Mesendoderm (in vitro differentiated cells): ENCODE results near the gene ELAPOR1.

Experiments used
- DNase-seq: peaks from one replicate; pipeline ENCODE4 v3.0.0; 2013
- H2AK5ac ChIP-seq: 2 replicates; pipeline ENCODE4 v1.6.1; 2013; ENCODE audit warnings: low read length, inconsistent platforms
- H2BK120ac ChIP-seq: 2 replicates; pipeline ENCODE4 v1.6.1; 2013; ENCODE audit warnings: low read depth, mild to moderate bottlenecking, low read length, moderate library complexity, mixed read lengths
- H2BK15ac ChIP-seq: replicated peaks from 2 replicates; pipeline ENCODE4 v1.6.1; 2013; ENCODE audit warnings: low read depth, mild to moderate bottlenecking, moderate library complexity
- H2BK5ac ChIP-seq: 2 replicates; pipeline ENCODE4 v1.6.1; 2013; ENCODE audit warnings: low read length, inconsistent platforms
- H3K18ac ChIP-seq: 2 replicates; pipeline ENCODE4 v1.6.1; 2013; ENCODE audit warnings: mild to moderate bottlenecking, low read length, mixed read lengths
- H3K23ac ChIP-seq: one replicate; pipeline ENCODE4 v1.6.1; 2013; ENCODE audit warnings: low read length
- H3K27ac ChIP-seq: 2 replicates; pipeline ENCODE4 v1.5.1; 2013; ENCODE audit warnings: low read depth, mild to moderate bottlenecking, inconsistent platforms, low read length, moderate library complexity
- H3K27me3 ChIP-seq: 2 replicates; pipeline ENCODE4 v1.6.1; 2013; ENCODE audit warnings: low read length, control low read depth, mild to moderate bottlenecking, inconsistent platforms; ENCODE audit not compliant: insufficient read depth, poor library complexity
- H3K36me3 ChIP-seq: 2 replicates; pipeline ENCODE4 v1.6.1; 2013; ENCODE audit warnings: low read length, inconsistent platforms; ENCODE audit not compliant: control insufficient read depth, insufficient read depth
- H3K4ac ChIP-seq: one replicate; pipeline ENCODE4 v1.6.1; 2013; ENCODE audit warnings: low read depth, mild to moderate bottlenecking, low read length, moderate library complexity
- H3K4me1 ChIP-seq: 2 replicates; pipeline ENCODE4 v1.6.1; 2013; ENCODE audit warnings: low read depth, low read length, inconsistent platforms; ENCODE audit not compliant: control insufficient read depth
- H3K4me2 ChIP-seq: 2 replicates; pipeline ENCODE4 v1.6.1; 2013; ENCODE audit warnings: low read length
- H3K4me3 ChIP-seq: 2 replicates; pipeline ENCODE4 v1.5.1; 2013; ENCODE audit warnings: mild to moderate bottlenecking, low read length
- H3K56ac ChIP-seq: one replicate; pipeline ENCODE4 v1.6.1; 2013; ENCODE audit warnings: low read length
- H3K79me1 ChIP-seq: 2 replicates; pipeline ENCODE4 v1.6.1; 2013; ENCODE audit warnings: low read length, inconsistent platforms
- H3K79me2 ChIP-seq: 2 replicates; pipeline ENCODE4 v1.6.1; 2013; ENCODE audit warnings: mild to moderate bottlenecking, low read length; ENCODE audit not compliant: control insufficient read depth, insufficient read depth
- H3K9ac ChIP-seq: 2 replicates; pipeline ENCODE4 v1.6.1; 2013; ENCODE audit warnings: low read length, inconsistent platforms
- H4K5ac ChIP-seq: one replicate; pipeline ENCODE4 v1.6.1; 2013; ENCODE audit warnings: low read length
- H4K8ac ChIP-seq: one replicate; pipeline ENCODE4 v1.6.1; 2013; ENCODE audit warnings: low read depth, mild to moderate bottlenecking, control low read depth, low read length, moderate library complexity
- WGBS: extraction: QIAGEN DNeasy Blood & Tissue Kit; methylation state at CpG from one replicate; pipeline ENCODE4 v1.1.7; 2013; ENCODE audit warnings: low lambda C conversion rate, missing lambda C conversion rate; ENCODE audit not compliant: insufficient coverage; ENCODE audit errors: extremely low coverage; 5-methylcytosine and 5-hydroxymethylcytosine counted together

The ELAPOR1 gene

GRCh38 chr1:109151146-109151990 lies 37.5 kb downstream of the ELAPOR1 start:
- H3K4me1 ChIP-seq: no peaks in the 10 kb centered on the region
- H2BK15ac ChIP-seq: no peak overlapping the region
- no peak overlapping the region for H2BK5ac ChIP-seq
- H3K18ac ChIP-seq: no peak overlapping the region
- no peak overlapping the region for H3K9ac ChIP-seq
- H3K4me2 ChIP-seq: no peak overlapping the region
- H3K56ac ChIP-seq: peak overlapping the region; percentile 54
- DNase-seq: peak; percentile 73
- H2AK5ac ChIP-seq: no peak overlapping the region
- H3K4ac ChIP-seq: no peak overlapping the region
- no peak overlapping the region for H4K8ac ChIP-seq
- WGBS: no CpG with 5 or more reads among the region's 5 CpGs
- H3K79me2 ChIP-seq: no peaks in the 10 kb centered on the region
- H3K27ac ChIP-seq: no peak overlapping the region
- no peak overlapping the region for H3K23ac ChIP-seq
- H4K5ac ChIP-seq: no peak overlapping the region
- H3K4me3 ChIP-seq: no peak overlapping the region
- no peaks in the 10 kb centered on the region for H3K79me1 ChIP-seq
- H3K27me3 ChIP-seq: no peaks in the 10 kb centered on the region
- H2BK120ac ChIP-seq: no peak overlapping the region
- no peaks in the 10 kb centered on the region for H3K36me3 ChIP-seq

- no peak overlapping the region for H3K9ac ChIP-seq
- H3K27me3 ChIP-seq: no peaks in the 10 kb centered on the region
- no peaks in the 10 kb centered on the region for H3K36me3 ChIP-seq
- H3K4me2 ChIP-seq: no peak overlapping the region
- no peak overlapping the region for H2BK5ac ChIP-seq
- H3K4ac ChIP-seq: no peak overlapping the region
- DNase-seq: no peak
- H3K4me3 ChIP-seq: no peak overlapping the region
- H2BK120ac ChIP-seq: no peak overlapping the region
- no peak overlapping the region for H2BK15ac ChIP-seq
- H2AK5ac ChIP-seq: no peak overlapping the region
- no peaks in the 10 kb centered on the region for H3K79me2 ChIP-seq
- H3K79me1 ChIP-seq: no peaks in the 10 kb centered on the region
- H3K23ac ChIP-seq: no peak overlapping the region
- H3K56ac ChIP-seq: no peak overlapping the region
- no peak overlapping the region for H3K27ac ChIP-seq
- no peak overlapping the region for H3K18ac ChIP-seq
- no peak overlapping the region for H4K8ac ChIP-seq
- H4K5ac ChIP-seq: no peak overlapping the region
- H3K4me1 ChIP-seq: no peaks in the 10 kb centered on the region
These were observed 38.3 kb downstream of the ELAPOR1 start for GRCh38 chr1:109152196-109152595.

GRCh38 chr1:109156916-109157385 lies 43.0 kb downstream of the ELAPOR1 start:
- H4K5ac ChIP-seq: no peak overlapping the region
- no peak overlapping the region for H3K9ac ChIP-seq
- H2AK5ac ChIP-seq: no peak overlapping the region
- no peak overlapping the region for H3K4ac ChIP-seq
- no CpG with 5 or more reads among the region's 2 CpGs for WGBS
- no peak overlapping the region for H3K27ac ChIP-seq
- H3K36me3 ChIP-seq: no peaks in the 10 kb centered on the region
- H3K79me2 ChIP-seq: no peaks in the 10 kb centered on the region
- no peak overlapping the region for H4K8ac ChIP-seq
- no peak overlapping the region for H2BK5ac ChIP-seq
- no peaks in the 10 kb centered on the region for H3K79me1 ChIP-seq
- no peak for DNase-seq
- H3K4me3 ChIP-seq: no peak overlapping the region
- no peak overlapping the region for H2BK120ac ChIP-seq
- no peak overlapping the region for H3K56ac ChIP-seq
- H3K23ac ChIP-seq: no peak overlapping the region
- no peaks in the 10 kb centered on the region for H3K4me1 ChIP-seq
- H2BK15ac ChIP-seq: no peak overlapping the region
- H3K27me3 ChIP-seq: no peaks in the 10 kb centered on the region
- no peak overlapping the region for H3K18ac ChIP-seq
- no peak overlapping the region for H3K4me2 ChIP-seq

GRCh38 chr1:109158433-109158832 lies 44.5 kb downstream of the ELAPOR1 start:
- H3K4me1 ChIP-seq: no peaks in the 10 kb centered on the region
- no peaks in the 10 kb centered on the region for H3K27me3 ChIP-seq
- no peak overlapping the region for H3K56ac ChIP-seq
- no peak overlapping the region for H2BK15ac ChIP-seq
- H3K4ac ChIP-seq: no peak overlapping the region
- no peaks in the 10 kb centered on the region for H3K36me3 ChIP-seq
- no peak overlapping the region for H4K5ac ChIP-seq
- no peak overlapping the region for H3K4me2 ChIP-seq
- H4K8ac ChIP-seq: no peak overlapping the region
- no peaks in the 10 kb centered on the region for H3K79me1 ChIP-seq
- no peak overlapping the region for H3K23ac ChIP-seq
- H3K27ac ChIP-seq: no peak overlapping the region
- no peaks in the 10 kb centered on the region for H3K79me2 ChIP-seq
- no peak for DNase-seq
- no peak overlapping the region for H2AK5ac ChIP-seq
- no peak overlapping the region for H2BK5ac ChIP-seq
- no peak overlapping the region for H3K4me3 ChIP-seq
- H2BK120ac ChIP-seq: no peak overlapping the region
- H3K9ac ChIP-seq: no peak overlapping the region
- no peak overlapping the region for H3K18ac ChIP-seq
- WGBS: no CpG with 5 or more reads among the region's 7 CpGs

- Histone ChIP-seq H2BK120ac (no peak overlapping the region), H3K27ac (no peak overlapping the region), H3K4ac (no peak overlapping the region), H3K4me2 (no peak overlapping the region), H2AK5ac (no peak overlapping the region), H3K79me1 (no peaks in the 10 kb centered on the region), H3K79me2 (no peaks in the 10 kb centered on the region), H3K23ac (no peak overlapping the region), H2BK15ac (no peak overlapping the region), H3K27me3 (no peaks in the 10 kb centered on the region), H3K4me1 (no peaks in the 10 kb centered on the region), H3K18ac (no peak overlapping the region), H3K4me3 (no peak overlapping the region), H2BK5ac (no peak overlapping the region), H3K9ac (no peak overlapping the region), H4K8ac (no peak overlapping the region), H3K56ac (no peak overlapping the region), H4K5ac (no peak overlapping the region), H3K36me3 (no peaks in the 10 kb centered on the region)
- no peak for DNase-seq
- no CpG with 5 or more reads among the region's 3 CpGs for WGBS
These were observed 45.4 kb downstream of the ELAPOR1 start for GRCh38 chr1:109159326-109159725.
